SK-N-SH (cell line): ENCODE results near the gene SLC3A2. TPM values are rescaled to one million over a fixed set of nuclear protein-coding genes. Genes with fewer than 3 reads are reported as not detected.

Experiments used
- CTCF ChIA-PET: fragments of 300-600, 350-600 bp; formaldehyde crosslinking; extraction: SDS; loops from one replicate; lab custom pipeline; 2021; lab: Yijun Ruan, JAX
- POLR2A ChIA-PET: fragments of 350-600 bp; sonication (Branson Sonifier 250); formaldehyde crosslinking; extraction: SDS; loops from one replicate; lab custom pipeline; 2020; ENCODE audit warnings: antibody characterized with exemption, inconsistent platforms; lab: Yijun Ruan, JAX
- DNase-seq: peaks from one replicate; pipeline ENCODE4 v3.0.0; 2012
- H2AFZ ChIP-seq: fragments of 200-600 bp; sonication (generic); 2 replicates; pipeline ENCODE4 v1.8.1; 2016; ENCODE audit warnings: antibody characterized with exemption, mild to moderate bottlenecking, low read depth
- H3F3A ChIP-seq: fragments of 200-600 bp; sonication (generic); replicated peaks from 2 replicates; pipeline ENCODE3; 2016; ENCODE audit warnings: antibody characterized with exemption, mild to moderate bottlenecking; ENCODE audit not compliant: insufficient read depth
- H3K27ac ChIP-seq, 2 experiments: fragments of 200-500 bp in 1 of 2; fragments of 200-600 bp in 1 of 2; sonication (Bioruptor generic) in 1 of 2; sonication (generic), shearing (Covaris generic) in 1 of 2; 2 replicates each; pipeline versions ENCODE4 v1.5.1 to v1.6.1; 2014 to 2016; ENCODE audit warnings: low read depth in 2 of 2, inconsistent platforms in 1 of 2, low read length in 1 of 2, mild to moderate bottlenecking in 1 of 2, mixed read lengths in 1 of 2
- H3K27me3 ChIP-seq: fragments of 200-600 bp; sonication (generic), shearing (Covaris generic); 2 replicates; pipeline ENCODE4 v1.6.1; 2016; ENCODE audit warnings: mixed run types; ENCODE audit not compliant: insufficient read depth
- H3K36me3 ChIP-seq, 2 experiments: fragments of 200-500 bp in 1 of 2; fragments of 200-600 bp in 1 of 2; sonication (Bioruptor generic) in 1 of 2; sonication (generic) in 1 of 2; replicated peaks in 1 of 2; 2 replicates each; pipeline versions ENCODE3 to v1.5.1; 2014 to 2016; ENCODE audit warnings: low read length in 1 of 2, mild to moderate bottlenecking in 1 of 2; ENCODE audit not compliant: insufficient read depth in 2 of 2, control insufficient read depth in 1 of 2
- H3K4me1 ChIP-seq, 2 experiments: fragments of 200-500 bp in 1 of 2; fragments of 200-600 bp in 1 of 2; sonication (Bioruptor generic) in 1 of 2; sonication (generic), shearing (Covaris generic) in 1 of 2; 2 replicates each; pipeline versions ENCODE4 v1.5.1 to v1.6.1; 2014 to 2016; ENCODE audit warnings: low read depth in 1 of 2, low read length in 1 of 2, mixed run types in 1 of 2; ENCODE audit not compliant: insufficient read depth in 2 of 2, control insufficient read depth in 1 of 2
- H3K4me2 ChIP-seq: fragments of 200-600 bp; sonication (generic), shearing (Covaris generic); 2 replicates; pipeline ENCODE4 v1.6.1; 2017; ENCODE audit warnings: mixed run types
- H3K4me3 ChIP-seq, 2 experiments: fragments of 200-500 bp in 1 of 2; fragments of 200-600 bp in 1 of 2; sonication (Bioruptor generic) in 1 of 2; sonication (generic), shearing (Covaris generic) in 1 of 2; 2 replicates each; pipeline versions ENCODE4 v1.5.1 to v1.8.1; 2014 to 2016; ENCODE audit warnings: low read depth in 2 of 2, inconsistent platforms in 1 of 2, low read length in 1 of 2, mild to moderate bottlenecking in 1 of 2, mixed read lengths in 1 of 2, moderate library complexity in 1 of 2
- H3K79me2 ChIP-seq: fragments of 200-600 bp; sonication (generic); 2 replicates; pipeline ENCODE4 v1.8.1; 2017; ENCODE audit warnings: mild to moderate bottlenecking; ENCODE audit not compliant: insufficient read depth
- H3K9ac ChIP-seq: fragments of 200-600 bp; sonication (generic); 2 replicates; pipeline ENCODE4 v1.6.1; 2017; ENCODE audit warnings: mixed run types
- H3K9me2 ChIP-seq: fragments of 200-600 bp; sonication (generic); 2 replicates; pipeline ENCODE4 v1.6.1; 2017; ENCODE audit warnings: mixed run types
- H3K9me3 ChIP-seq: fragments of 200-600 bp; sonication (generic); 2 replicates; pipeline ENCODE4 v1.6.1; 2017; ENCODE audit warnings: mixed run types, mild to moderate bottlenecking, moderate library complexity
- H4K20me1 ChIP-seq: fragments of 200-600 bp; sonication (generic); 2 replicates; pipeline ENCODE4 v1.6.1; 2017; ENCODE audit warnings: mild to moderate bottlenecking, mixed run types; ENCODE audit not compliant: insufficient read depth
- CHD2 ChIP-seq: fragments of 150-350 bp; IDR thresholded peaks from 2 replicates; pipeline ENCODE4 v1.6.1; 2018; ENCODE audit warnings: low read length; ENCODE audit not compliant: partially characterized antibody
- EP300 ChIP-seq, 2 experiments: IDR thresholded peaks; 2 replicates each; pipeline versions ENCODE4 v1.4.0 to v1.6.1; 2012; ENCODE audit warnings: borderline replicate concordance in 1 of 2, low read depth in 1 of 2, low read length in 1 of 2
- GATA2 ChIP-seq: sonication (generic); formaldehyde crosslinking; IDR thresholded peaks from 2 replicates; pipeline ENCODE4 v1.5.0; 2020; ENCODE audit warnings: mild to moderate bottlenecking, missing genetic modification reagents
- MEF2A ChIP-seq: IDR thresholded peaks from 2 replicates; pipeline ENCODE4 v1.4.0; 2012; ENCODE audit warnings: low read depth, borderline replicate concordance
- NRF1 ChIP-seq: IDR thresholded peaks from 2 replicates; pipeline ENCODE4 v1.6.1; 2012; ENCODE audit warnings: low read depth, mild to moderate bottlenecking, low read length
- SMC3 ChIP-seq: IDR thresholded peaks from 2 replicates; pipeline ENCODE4 v1.6.1; 2012; ENCODE audit warnings: low read depth, low read length, improper control_type of control experiment
- TAF1 ChIP-seq: IDR thresholded peaks from 2 replicates; pipeline ENCODE4 v1.6.1; 2012; ENCODE audit warnings: low read depth, mild to moderate bottlenecking, low read length, moderate library complexity, borderline replicate concordance
- TEAD4 ChIP-seq: IDR thresholded peaks from 2 replicates; pipeline ENCODE4 v1.4.0; 2012; ENCODE audit warnings: mild to moderate bottlenecking, borderline replicate concordance; ENCODE audit not compliant: insufficient read depth
- WGBS: methylation state at CpG from one replicate; pipeline ENCODE4 v1.1.6; 2017; ENCODE audit warnings: low lambda C conversion rate; 5-methylcytosine and 5-hydroxymethylcytosine counted together
- polyA plus RNA-seq, 3 experiments: library from polyadenylated mRNA; depleted of rRNA; stranded (reverse); fragments of >200 nt; gene quantifications; 2 replicates each; pipeline ENCODE4 v1.2.3, GENCODE V29; 2012
- TF ChIP-seq, protein P1 (sequence below): fragments of 200-600 bp; sonication (generic); IDR thresholded peaks from 2 replicates; pipeline ENCODE4 v1.6.1; 2017; ENCODE audit warnings: antibody characterized with exemption, mild to moderate bottlenecking, moderate library complexity

SLC3A2 gene
- polyA plus RNA-seq, 1 of the 3 experiments (the other 2 are of a cell fraction) = 308 TPM

DNA sequence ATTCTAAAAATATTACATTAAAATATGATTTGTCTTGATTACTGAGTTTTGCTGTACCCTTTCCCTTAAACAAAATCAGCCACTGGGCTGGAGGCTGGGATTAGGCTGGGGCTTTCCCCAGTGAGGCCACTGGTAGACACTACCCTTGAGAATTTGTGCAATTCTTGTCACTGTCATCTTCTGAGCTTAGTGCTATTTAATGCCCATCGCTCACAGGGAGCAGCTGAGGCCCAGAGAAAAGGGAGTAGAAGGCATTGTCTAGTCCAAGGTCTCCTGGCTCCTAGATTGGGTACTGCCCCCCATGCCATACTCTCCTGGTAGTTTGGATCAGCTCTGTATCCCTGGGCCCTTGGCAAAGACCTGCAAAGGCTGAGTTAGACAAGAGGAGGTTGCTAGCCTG, 33.7 kb downstream of the SLC3A2 start:
- no peaks in the 10 kb centered on the region for H3K27me3 ChIP-seq
- no peak overlapping the region for H3K27ac ChIP-seq
- CTCF ChIA-PET = interaction anchor here (1.1 to 27.5 kb wide), 7 partner anchors 8 to 751 kb away, joined by 3 to 751 read pairs (median 5); no protein-coding TSS in a partner anchor
- H3K9me2 ChIP-seq = no peaks in the 10 kb centered on the region
- no peaks in the 10 kb centered on the region for H3K9me3 ChIP-seq
- no peak overlapping the region for H3K9ac ChIP-seq
- H3K36me3 ChIP-seq = no peaks in the 10 kb centered on the region
- DNase-seq = no peak
- H3K4me1 ChIP-seq = peaks cover 0 to 36% of the 10 kb centered on the region in 2 experiments; a peak in 1 of 4 replicates
- H3K79me2 ChIP-seq = no peaks in the 10 kb centered on the region
- H3F3A ChIP-seq = no peaks in the 10 kb centered on the region
- TF ChIP-seq GATA2 (CRISPR knock-in tag) (no peak), TEAD4 (no peak)
- no CpG with 5 or more reads among the region's 1 CpG for WGBS
- no peak overlapping the region for H2AFZ ChIP-seq
- POLR2A ChIA-PET = no interaction called here
- H3K4me2 ChIP-seq = no peak overlapping the region
- H4K20me1 ChIP-seq = no peaks in the 10 kb centered on the region
- no peak overlapping the region for H3K4me3 ChIP-seq

DNA sequence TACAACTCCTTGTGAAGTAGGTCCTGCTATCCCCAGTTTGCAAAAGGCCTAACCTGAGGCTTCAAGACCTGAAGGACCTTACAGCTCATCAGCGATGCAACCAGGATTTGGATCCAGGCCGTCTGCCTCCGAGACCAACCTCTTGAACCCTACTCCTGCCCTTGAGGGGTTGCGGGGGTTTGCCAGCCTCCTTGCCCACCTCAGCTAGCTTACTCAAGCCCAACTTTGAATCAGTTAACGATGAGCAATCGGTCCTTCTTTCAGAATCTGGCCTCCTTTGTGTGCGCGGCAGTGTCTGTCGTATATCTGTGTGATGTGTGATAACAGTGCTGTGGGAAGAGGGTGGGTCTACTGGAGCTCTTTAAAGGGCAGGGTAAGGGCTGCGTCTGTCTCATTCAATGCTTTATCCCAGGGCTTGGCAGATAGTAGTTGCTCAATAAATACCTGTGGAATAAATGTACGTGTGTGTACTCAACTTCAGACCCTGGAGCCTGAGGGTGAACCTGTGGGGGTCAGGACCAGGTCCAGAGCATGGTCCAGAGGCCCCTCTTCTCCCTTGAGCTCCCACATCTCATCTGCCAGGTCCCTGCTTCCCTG, 37.3 kb downstream of the SLC3A2 start:
- Histone ChIP-seq H3K27me3 (no peaks in the 10 kb centered on the region), H3F3A (no peaks in the 10 kb centered on the region), H3K36me3 (no peaks in the 10 kb centered on the region), H3K27ac (no peak overlapping the region), H2AFZ (no peak overlapping the region), H3K4me1 (peaks cover 0 to 31% of the 10 kb centered on the region in 2 experiments; a peak in 1 of 4 replicates), H3K79me2 (no peaks in the 10 kb centered on the region), H4K20me1 (no peaks in the 10 kb centered on the region), H3K4me2 (no peak overlapping the region), H3K9ac (no peak overlapping the region), H3K4me3 (no peak overlapping the region), H3K9me2 (no peaks in the 10 kb centered on the region), H3K9me3 (no peaks in the 10 kb centered on the region)
- TF ChIP-seq CHD2 = no peak
- no peak for TF ChIP-seq MEF2A
- no peak for TF ChIP-seq TAF1
- no peak for TF ChIP-seq EP300 (IDR thresholded peaks at IDR 0.05; ENCODE audit: borderline replicate concordance in 1 of 2, low read depth in 1 of 2, low read length in 1 of 2)
- 75% methylated on average over 10 of the region's 11 CpGs for WGBS
- DNase-seq = no peak
- POLR2A ChIA-PET = no interaction called here
- CTCF ChIA-PET = interaction anchor here (1.0 to 27.5 kb wide), 5 partner anchors 9 to 118 kb away, joined by 3 to 751 read pairs (median 10); no protein-coding TSS in a partner anchor

DNA sequence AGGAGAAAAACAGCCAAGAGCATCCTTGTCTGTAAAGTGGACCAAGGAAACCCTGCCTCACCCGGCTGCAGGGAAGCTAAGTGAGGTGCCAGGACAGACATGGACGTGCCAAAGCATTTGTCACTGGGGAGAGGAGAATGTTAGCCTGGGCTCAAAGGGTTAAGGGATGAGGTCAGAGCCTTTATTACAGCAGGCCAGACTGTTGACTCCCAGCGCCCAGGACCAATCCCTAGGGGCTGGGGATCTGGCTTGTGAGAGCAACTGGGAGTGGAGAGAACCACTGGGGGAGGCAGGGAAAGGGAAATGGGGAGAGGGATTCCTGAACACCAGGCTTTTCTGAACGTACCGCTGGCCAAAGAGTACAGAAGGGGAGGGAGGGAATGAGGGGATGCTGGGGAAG, 37.8 kb downstream of the SLC3A2 start:
- POLR2A ChIA-PET = no interaction called here
- Histone ChIP-seq H3K27ac (no peak overlapping the region), H3K79me2 (no peaks in the 10 kb centered on the region)
- TF ChIP-seq SMC3 (no peak), CHD2 (no peak), NRF1 (no peak)
- TF ChIP-seq, protein P1, sequence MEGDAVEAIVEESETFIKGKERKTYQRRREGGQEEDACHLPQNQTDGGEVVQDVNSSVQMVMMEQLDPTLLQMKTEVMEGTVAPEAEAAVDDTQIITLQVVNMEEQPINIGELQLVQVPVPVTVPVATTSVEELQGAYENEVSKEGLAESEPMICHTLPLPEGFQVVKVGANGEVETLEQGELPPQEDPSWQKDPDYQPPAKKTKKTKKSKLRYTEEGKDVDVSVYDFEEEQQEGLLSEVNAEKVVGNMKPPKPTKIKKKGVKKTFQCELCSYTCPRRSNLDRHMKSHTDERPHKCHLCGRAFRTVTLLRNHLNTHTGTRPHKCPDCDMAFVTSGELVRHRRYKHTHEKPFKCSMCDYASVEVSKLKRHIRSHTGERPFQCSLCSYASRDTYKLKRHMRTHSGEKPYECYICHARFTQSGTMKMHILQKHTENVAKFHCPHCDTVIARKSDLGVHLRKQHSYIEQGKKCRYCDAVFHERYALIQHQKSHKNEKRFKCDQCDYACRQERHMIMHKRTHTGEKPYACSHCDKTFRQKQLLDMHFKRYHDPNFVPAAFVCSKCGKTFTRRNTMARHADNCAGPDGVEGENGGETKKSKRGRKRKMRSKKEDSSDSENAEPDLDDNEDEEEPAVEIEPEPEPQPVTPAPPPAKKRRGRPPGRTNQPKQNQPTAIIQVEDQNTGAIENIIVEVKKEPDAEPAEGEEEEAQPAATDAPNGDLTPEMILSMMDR = no peak
- TF ChIP-seq, all 33 proteins: peak for 0
- Histone ChIP-seq H3K4me2 (no peak overlapping the region), H2AFZ (no peak overlapping the region), H3K9me3 (no peaks in the 10 kb centered on the region), H3K36me3 (no peaks in the 10 kb centered on the region), H3F3A (no peaks in the 10 kb centered on the region), H3K27me3 (no peaks in the 10 kb centered on the region), H3K9me2 (no peaks in the 10 kb centered on the region), H3K4me3 (no peak overlapping the region), H3K4me1 (peaks cover 0 to 31% of the 10 kb centered on the region in 2 experiments; a peak in 1 of 4 replicates), H3K9ac (no peak overlapping the region), H4K20me1 (no peaks in the 10 kb centered on the region)
- 36% methylated on average over 5 of the region's 5 CpGs for WGBS
- peak; percentile 57 for DNase-seq
- CTCF ChIA-PET = interaction anchor here (0.8 to 27.5 kb wide), 5 partner anchors 10 to 117 kb away, joined by 3 to 751 read pairs (median 10); no protein-coding TSS in a partner anchor
